Gastroesophageal sphincter (tissue), 3 donors: ENCODE data around the gene NUPR2.

Experiments
- CTCF ChIP-seq, 4 experiments: fragments of 200-600 bp in 2 of 4; fragments of 450-650 bp in 2 of 4; sonication (generic) in 1 of 4; IDR thresholded peaks; one replicate each; pipeline ENCODE4 v1.5.1; 2017 to 2019; ENCODE audit warnings: antibody characterized with exemption in 4 of 4, mild to moderate bottlenecking in 2 of 4, moderate library complexity in 2 of 4
- POLR2A ChIP-seq, 2 donors: fragments of 450-650 bp; IDR thresholded peaks; one replicate each; pipeline ENCODE4 v1.6.1; 2017; ENCODE audit warnings: antibody characterized with exemption in 2 of 2, mild to moderate bottlenecking in 2 of 2, moderate library complexity in 1 of 2
- POLR2AphosphoS5 ChIP-seq: sonication (generic); formaldehyde crosslinking; IDR thresholded peaks from one replicate; pipeline ENCODE4 v1.6.1; 2017; ENCODE audit warnings: antibody characterized with exemption

DNA sequence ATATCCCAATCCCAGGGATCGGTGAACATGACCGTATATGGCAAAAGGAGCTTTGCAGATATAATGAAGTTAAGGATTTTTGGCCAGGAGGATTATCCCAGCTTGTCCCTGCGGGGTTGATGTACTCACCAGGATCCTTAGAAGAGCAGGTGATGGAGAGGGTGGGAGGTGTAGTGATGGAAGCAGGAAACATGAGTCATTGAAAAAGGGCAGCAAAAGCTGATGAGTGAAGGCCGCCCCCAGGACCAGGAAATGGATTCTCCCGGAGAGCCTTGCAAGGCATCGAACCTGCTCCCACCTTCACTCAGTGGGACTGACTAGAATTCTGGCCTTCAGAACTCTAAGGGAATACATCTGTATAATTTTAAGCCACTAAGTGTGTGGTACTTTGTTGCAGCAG, 5.2 kb upstream of the NUPR2 start:
- TF ChIP-seq POLR2A (IDR thresholded peaks at IDR 0.05): no peak
- TF ChIP-seq CTCF (IDR thresholded peaks at IDR 0.05): no peak
- TF ChIP-seq POLR2AphosphoS5: no peak
